Measurements from ENCODE around the gene TEC. TPM values are rescaled to one million over a fixed set of nuclear protein-coding genes. Genes with fewer than 3 reads are reported as not detected.
"Not testable (repeated sequence)": the region's sequence is repeated elsewhere in the genome, so short reads cannot be mapped to it uniquely, and the experiment has no call there.

The TEC gene
- total and polyA plus RNA-seq, 8 donors: 0.81 to 7.0 (median 2.0) TPM

GRCh38 chr4:48172651-48173050, 97.0 kb downstream of the TEC start:
- H3K36me3 ChIP-seq: peaks cover 0 to 2% (median 1%) of the 10 kb centered on the region in 4 donors
- H3K27me3 ChIP-seq: no peaks in the 10 kb centered on the region
- H3K4me3 ChIP-seq: no peak overlapping the region
- no peaks in the 10 kb centered on the region for H3K9me3 ChIP-seq
- H3K4me1 ChIP-seq: peaks cover 0 to 9% (median 0%) of the 10 kb centered on the region in 4 donors
- intact Hi-C loops (cut with DNase I; ENCODE audit: low total_unique reads): no loop called here
- H3K27ac ChIP-seq: no peak overlapping the region
- WGBS, 5 donors: 48 to 84% (median 73%) methylated on average over 4 of the region's 4 CpGs
- DNase-seq: no peak
- TF ChIP-seq POLR2A (IDR thresholded peaks at IDR 0.05) (no peak), EP300 (IDR thresholded peaks at IDR 0.05) (no peak), POLR2AphosphoS5 (IDR thresholded peaks at IDR 0.05) (no peak), CTCF (IDR thresholded peaks at IDR 0.05) (no peak)

GRCh38 chr4:48169636-48170035, 100.0 kb downstream of the TEC start:
- Histone ChIP-seq H3K27ac (no peak overlapping the region), H3K36me3 (peaks cover 0 to 22% (median 13%) of the 10 kb centered on the region in 4 donors), H3K27me3 (no peaks in the 10 kb centered on the region), H3K9me3 (no peaks in the 10 kb centered on the region), H3K4me3 (no peak overlapping the region), H3K4me1 (peaks cover 0 to 9% (median 0%) of the 10 kb centered on the region in 4 donors)
- TF ChIP-seq POLR2AphosphoS5 (IDR thresholded peaks at IDR 0.05): no peak
- no peak for TF ChIP-seq POLR2A (IDR thresholded peaks at IDR 0.05)
- no peak for TF ChIP-seq CTCF (IDR thresholded peaks at IDR 0.05)
- no peak for TF ChIP-seq EP300 (IDR thresholded peaks at IDR 0.05)
- intact Hi-C loops (cut with DNase I; ENCODE audit: low total_unique reads): no loop called here
- WGBS, 5 donors: 0 to 51% (median 32%) methylated on average over 1 of the region's 1 CpG
- DNase-seq: no peak

- no peak overlapping the region for H3K4me3 ChIP-seq
- 68 to 81% (median 78%) methylated on average over 5 of the region's 5 CpGs for WGBS, 5 donors
- no peak overlapping the region for H3K27ac ChIP-seq
- no peak for TF ChIP-seq POLR2A (IDR thresholded peaks at IDR 0.05)
- TF ChIP-seq EP300 (IDR thresholded peaks at IDR 0.05): no peak
- TF ChIP-seq CTCF (IDR thresholded peaks at IDR 0.05): no peak
- TF ChIP-seq POLR2AphosphoS5 (IDR thresholded peaks at IDR 0.05): no peak
- intact Hi-C loops (cut with DNase I; ENCODE audit: low total_unique reads): no loop called here
- H3K36me3 ChIP-seq: peaks cover 0 to 22% (median 13%) of the 10 kb centered on the region in 4 donors
- H3K27me3 ChIP-seq: no peaks in the 10 kb centered on the region
- no peaks in the 10 kb centered on the region for H3K9me3 ChIP-seq
- DNase-seq: no peak
- H3K4me1 ChIP-seq: peaks cover 0 to 8% (median 0%) of the 10 kb centered on the region in 4 donors
These were observed 101.9 kb downstream of the TEC start for GRCh38 chr4:48167538-48168263.

GRCh38 chr4:48164561-48164960, 105.1 kb downstream of the TEC start:
- 93 to 97% (median 96%) methylated on average over 9 of the region's 9 CpGs for WGBS, 5 donors
- DNase-seq; H3K9me3 ChIP-seq; H3K4me3 ChIP-seq; H3K27me3 ChIP-seq; H3K4me1 ChIP-seq; intact Hi-C loops (cut with DNase I; ENCODE audit: low total_unique reads); H3K27ac ChIP-seq: not testable (repeated sequence)
- H3K36me3 ChIP-seq: peaks cover 0 to 22% (median 13%) of the 10 kb centered on the region in 4 donors

GRCh38 chr4:48163746-48164145, 105.9 kb downstream of the TEC start:
- Histone ChIP-seq H3K27ac (no peak overlapping the region), H3K4me3 (peak overlapping the region in 1 of 4 donors; percentile 7), H3K27me3 (no peaks in the 10 kb centered on the region), H3K36me3 (peaks cover 0 to 22% (median 13%) of the 10 kb centered on the region in 4 donors), H3K4me1 (peaks cover 0 to 8% (median 0%) of the 10 kb centered on the region in 4 donors), H3K9me3 (no peaks in the 10 kb centered on the region)
- no peak for TF ChIP-seq EP300 (IDR thresholded peaks at IDR 0.05)
- TF ChIP-seq CTCF (IDR thresholded peaks at IDR 0.05): no peak
- no peak for TF ChIP-seq POLR2AphosphoS5 (IDR thresholded peaks at IDR 0.05)
- no peak for TF ChIP-seq POLR2A (IDR thresholded peaks at IDR 0.05)
- 27 to 52% (median 36%) methylated on average over 1 of the region's 1 CpG for WGBS, 5 donors
- no peak for DNase-seq
- intact Hi-C loops (cut with DNase I; ENCODE audit: low total_unique reads): no loop called here
